OCI-LY7 (cell line): Measurements from ENCODE around the gene ZNF850.

Experiments
- EZH2phosphoT487 ChIP-seq: fragments of 200-600 bp; sonication (generic); IDR thresholded peaks from 2 replicates; pipeline ENCODE4 v1.6.1; 2018; ENCODE audit warnings: low read depth, borderline replicate concordance, mild to moderate bottlenecking, mixed run types, antibody characterized with exemption, low read length, moderate library complexity, mixed read lengths
- TF ChIP-seq, protein P1 (sequence below): fragments of 200-600 bp; sonication (generic); conservative IDR thresholded peaks from 2 replicates; pipeline ENCODE4 v1.5.1; 2014; ENCODE audit warnings: mild to moderate bottlenecking, antibody characterized with exemption, low read length, moderate library complexity, mixed read lengths

GRCh38 chr19:36796714-36796992 lies 24.0 kb upstream of the ZNF850 start:
- TF ChIP-seq, protein P1, sequence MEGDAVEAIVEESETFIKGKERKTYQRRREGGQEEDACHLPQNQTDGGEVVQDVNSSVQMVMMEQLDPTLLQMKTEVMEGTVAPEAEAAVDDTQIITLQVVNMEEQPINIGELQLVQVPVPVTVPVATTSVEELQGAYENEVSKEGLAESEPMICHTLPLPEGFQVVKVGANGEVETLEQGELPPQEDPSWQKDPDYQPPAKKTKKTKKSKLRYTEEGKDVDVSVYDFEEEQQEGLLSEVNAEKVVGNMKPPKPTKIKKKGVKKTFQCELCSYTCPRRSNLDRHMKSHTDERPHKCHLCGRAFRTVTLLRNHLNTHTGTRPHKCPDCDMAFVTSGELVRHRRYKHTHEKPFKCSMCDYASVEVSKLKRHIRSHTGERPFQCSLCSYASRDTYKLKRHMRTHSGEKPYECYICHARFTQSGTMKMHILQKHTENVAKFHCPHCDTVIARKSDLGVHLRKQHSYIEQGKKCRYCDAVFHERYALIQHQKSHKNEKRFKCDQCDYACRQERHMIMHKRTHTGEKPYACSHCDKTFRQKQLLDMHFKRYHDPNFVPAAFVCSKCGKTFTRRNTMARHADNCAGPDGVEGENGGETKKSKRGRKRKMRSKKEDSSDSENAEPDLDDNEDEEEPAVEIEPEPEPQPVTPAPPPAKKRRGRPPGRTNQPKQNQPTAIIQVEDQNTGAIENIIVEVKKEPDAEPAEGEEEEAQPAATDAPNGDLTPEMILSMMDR: no peak
- no peak for TF ChIP-seq EZH2phosphoT487
